Gastrocnemius medialis (tissue), 4 donors: ENCODE data around the gene CIDEB.

Experiments used
- CTCF ChIP-seq, 5 experiments: fragments of 450-650 bp in 3 of 5; fragments of 200-600 bp in 2 of 5; sonication (generic) in 2 of 5; IDR thresholded peaks in 4 of 5; conservative IDR thresholded peaks in 1 of 5; 1 replicate in 4 of 5; 2 replicates in 1 of 5; pipeline ENCODE4 v1.5.1; 2016 to 2019; ENCODE audit warnings: antibody characterized with exemption in 5 of 5, mild to moderate bottlenecking in 3 of 5, moderate library complexity in 3 of 5
- POLR2A ChIP-seq, 2 donors: fragments of 450-650 bp; IDR thresholded peaks; one replicate each; pipeline ENCODE4 v1.6.1; 2017; ENCODE audit warnings: antibody characterized with exemption in 2 of 2, mild to moderate bottlenecking in 2 of 2, moderate library complexity in 2 of 2

- TF ChIP-seq CTCF (IDR thresholded peaks at IDR 0.05 in 4 of 5, conservative IDR thresholded peaks at IDR 0.05 in 1 of 5), result no peak
- TF ChIP-seq POLR2A (IDR thresholded peaks at IDR 0.05), result no peak
Measured at GRCh38 chr14:24280797-24281460, 26.8 kb downstream of the CIDEB start.
